ENCODE measurements around the gene ABCB7.
"Not testable (repeated sequence)": the region's sequence is repeated elsewhere in the genome, so short reads cannot be mapped to it uniquely, and the experiment has no call there.

ABCB7 gene

GRCh38 chrX:75155827-75156525 lies at the start of gene ABCB7:
Gene ABCB7 (minus strand): TSS chrX:75156283. CDS start chrX:75156272, 11 bp downstream.
- peak; percentile 65 for DNase-seq (ENCODE audit: low spot score)

DNA sequence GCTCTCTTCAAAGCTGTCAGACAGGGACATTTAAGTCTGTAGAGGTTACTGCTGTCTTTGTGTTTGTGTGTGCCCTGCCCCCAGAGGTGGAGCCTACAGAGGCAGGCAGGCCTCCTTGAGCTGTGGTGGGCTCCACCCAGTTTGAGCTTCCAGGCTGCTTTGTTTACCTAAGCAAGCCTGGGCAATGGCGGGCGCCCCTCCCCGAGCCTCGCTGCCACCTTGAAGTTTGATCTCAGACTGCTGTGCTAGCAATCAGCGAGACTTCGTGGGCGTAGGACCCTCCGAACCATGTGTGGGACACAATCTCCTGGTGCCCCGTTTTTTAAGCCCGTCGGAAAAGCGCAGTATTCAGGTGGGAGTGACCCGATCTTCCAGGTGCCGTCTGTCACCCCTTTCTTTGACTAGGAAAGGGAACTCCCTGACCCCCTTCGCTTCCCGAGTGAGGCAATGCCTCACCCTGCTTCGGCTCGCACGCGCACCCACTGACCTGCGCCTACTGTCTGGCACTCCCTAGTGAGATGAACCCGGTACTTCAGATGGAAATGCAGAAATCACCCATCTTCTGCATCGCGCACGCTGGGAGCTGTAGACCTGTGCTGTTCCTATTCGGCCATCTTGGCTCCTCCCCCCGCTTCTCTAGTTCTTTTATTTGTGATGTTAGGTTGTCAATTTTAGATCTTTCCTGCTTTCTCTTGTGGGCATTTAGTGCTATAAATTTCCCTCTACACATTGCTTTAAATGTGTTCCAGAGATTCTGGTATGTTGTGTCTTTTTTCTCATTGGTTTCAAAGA lies 32.5 kb upstream of the ABCB7 start:
- not testable (repeated sequence) for DNase-seq (ENCODE audit: low spot score)

DNA sequence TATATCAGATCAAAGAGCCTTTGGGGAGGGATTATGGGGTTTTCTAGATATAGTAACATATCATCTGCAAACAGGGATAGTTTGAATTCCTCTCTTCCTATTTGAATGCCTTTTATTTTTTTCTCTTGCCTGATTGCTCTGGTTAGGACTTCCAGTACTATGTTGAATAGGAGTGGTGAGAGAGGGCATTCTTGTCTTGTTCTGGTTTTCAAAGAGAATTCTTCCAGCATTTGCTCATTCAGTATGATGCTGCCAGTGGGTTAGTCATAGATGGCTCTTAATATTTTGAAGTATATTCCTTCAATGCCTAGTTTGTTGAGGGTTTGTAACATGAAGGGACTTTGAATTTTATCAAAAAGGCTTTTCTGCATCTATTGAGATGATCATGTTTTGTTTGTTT lies 25.6 kb upstream of the ABCB7 start:
- DNase-seq (ENCODE audit: low spot score): no peak

GRCh38 chrX:75179536-75180293 lies 23.6 kb upstream of the ABCB7 start:
- not testable (repeated sequence) for DNase-seq (ENCODE audit: low spot score)

DNA sequence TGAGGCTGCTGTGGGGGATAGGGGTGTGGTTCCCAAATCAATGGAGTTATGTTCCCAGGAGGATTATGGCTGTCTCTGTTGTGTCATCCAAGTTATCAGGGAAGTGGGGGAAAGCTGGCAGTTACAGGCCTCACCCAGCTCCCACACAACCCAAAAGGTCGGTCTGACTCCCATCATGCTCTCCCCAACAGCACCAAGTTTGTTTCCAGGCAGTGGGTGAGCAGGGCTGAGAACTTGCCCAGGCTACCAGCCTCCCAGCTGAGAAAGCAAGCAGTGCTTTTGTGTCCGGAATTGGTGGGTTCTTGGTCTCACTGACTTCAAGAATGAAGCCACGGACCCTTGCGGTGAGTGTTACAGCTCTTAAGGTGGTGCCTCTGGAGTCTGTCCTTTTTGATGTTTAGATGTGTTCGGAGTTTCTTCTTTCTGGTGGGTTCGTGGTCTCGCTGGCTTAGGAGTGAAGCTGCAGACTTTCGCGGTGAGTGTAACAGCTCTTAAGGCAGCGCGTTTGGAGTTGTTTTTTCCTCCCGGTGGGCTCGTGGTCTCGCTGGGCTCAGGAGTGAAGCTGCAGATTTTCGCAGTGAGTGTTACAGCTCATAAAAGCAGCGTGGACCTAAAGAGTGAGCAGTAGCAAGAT lies 16.3 kb upstream of the ABCB7 start:
- not testable (repeated sequence) for DNase-seq (ENCODE audit: low spot score)

DNA sequence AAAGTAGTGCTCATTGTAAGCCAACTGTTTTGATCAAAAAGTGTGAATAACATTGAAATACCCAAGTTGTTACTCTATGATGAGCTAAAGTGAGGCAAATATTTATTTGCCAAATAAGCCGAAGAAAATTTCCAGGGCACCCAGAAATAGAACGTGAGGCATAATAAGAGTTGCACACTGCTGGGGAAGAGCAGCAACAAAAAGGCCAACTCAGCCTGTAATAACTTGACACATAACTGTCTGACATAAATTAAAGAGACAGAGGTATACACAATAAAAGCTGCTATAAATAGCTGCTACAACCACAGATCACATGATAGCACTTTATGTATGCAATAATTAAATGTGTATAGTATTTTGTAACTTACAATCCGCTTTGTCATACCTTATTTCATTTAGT lies 2.0 kb upstream of the ABCB7 start:
- DNase-seq (ENCODE audit: low spot score): no peak

- peak; percentile 2 for DNase-seq (ENCODE audit: low spot score)
Observed at GRCh38 chrX:75156531-75156945, 455 bp upstream of the ABCB7 start.

GRCh38 chrX:75155447-75155826 lies 646 bp downstream of the ABCB7 start:
- DNase-seq (ENCODE audit: low spot score): peak; percentile 8

DNA sequence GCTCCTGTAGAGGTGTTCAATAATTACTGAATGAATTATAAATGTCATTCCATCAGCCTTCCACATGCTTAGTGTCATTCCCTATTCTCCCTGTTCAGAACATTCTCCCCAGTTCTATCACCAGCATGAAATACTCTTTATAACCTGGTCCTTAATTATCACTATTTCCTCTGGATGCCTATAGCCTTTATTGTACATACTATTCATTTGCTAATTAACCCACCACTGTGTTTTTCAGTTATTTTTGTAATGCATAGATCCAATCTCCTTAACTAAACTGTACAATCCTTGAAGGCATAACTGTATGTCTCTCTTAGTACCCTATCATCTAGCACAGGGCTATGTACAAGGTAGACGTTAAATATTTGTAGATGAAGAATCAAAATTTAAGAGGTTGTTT lies 1.2 kb downstream of the ABCB7 start:
- DNase-seq (ENCODE audit: low spot score): no peak

- no peak for DNase-seq (ENCODE audit: low spot score)
Observed at GRCh38 chrX:75151827-75152592, 4.1 kb downstream of the ABCB7 start.

- no peak for DNase-seq (ENCODE audit: low spot score)
Observed at GRCh38 chrX:75149654-75150053, 6.4 kb downstream of the ABCB7 start.

DNA sequence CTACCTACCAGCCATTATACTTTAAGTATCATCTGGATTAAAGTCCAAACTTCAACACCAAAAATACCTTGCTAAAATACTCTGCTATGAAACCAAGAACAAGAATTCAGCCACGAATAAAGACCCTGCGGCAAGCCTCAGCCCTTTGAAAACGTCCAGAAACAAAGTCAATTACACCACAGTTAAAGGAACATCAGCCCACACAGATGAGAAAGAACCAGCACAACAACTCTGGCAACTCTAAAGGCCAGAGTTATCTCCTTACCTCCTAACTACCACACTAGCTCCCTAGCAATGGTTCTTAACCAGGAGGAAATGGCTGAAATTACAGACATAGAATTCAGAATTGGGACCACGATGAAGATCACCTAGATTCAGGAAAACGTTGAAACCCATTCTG lies 23.4 kb downstream of the ABCB7 start:
- no peak for DNase-seq (ENCODE audit: low spot score)

- DNase-seq (ENCODE audit: low spot score): no peak
Observed at GRCh38 chrX:75131973-75132627, 24.0 kb downstream of the ABCB7 start.

DNA sequence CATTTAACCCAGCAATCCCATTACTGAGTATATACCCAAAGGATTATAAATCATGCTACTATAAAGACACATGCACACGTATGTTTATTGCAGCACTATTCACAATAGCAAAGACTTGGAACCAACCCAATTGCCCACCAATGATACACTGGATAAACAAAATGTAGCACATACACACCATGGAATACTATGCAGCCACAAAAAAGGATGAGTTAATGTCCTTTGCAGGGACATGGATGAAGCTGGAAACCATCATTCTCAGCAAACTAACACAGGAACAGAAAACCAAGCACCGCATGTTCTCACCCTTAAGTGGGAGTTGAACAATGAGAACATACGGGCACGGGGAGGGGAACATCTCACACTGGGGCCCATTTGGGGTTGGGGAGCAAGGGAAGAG lies 27.0 kb downstream of the ABCB7 start:
- not testable (repeated sequence) for DNase-seq (ENCODE audit: low spot score)

GRCh38 chrX:75118296-75118695 lies 37.8 kb downstream of the ABCB7 start:
- no peak for DNase-seq (ENCODE audit: low spot score)

DNA sequence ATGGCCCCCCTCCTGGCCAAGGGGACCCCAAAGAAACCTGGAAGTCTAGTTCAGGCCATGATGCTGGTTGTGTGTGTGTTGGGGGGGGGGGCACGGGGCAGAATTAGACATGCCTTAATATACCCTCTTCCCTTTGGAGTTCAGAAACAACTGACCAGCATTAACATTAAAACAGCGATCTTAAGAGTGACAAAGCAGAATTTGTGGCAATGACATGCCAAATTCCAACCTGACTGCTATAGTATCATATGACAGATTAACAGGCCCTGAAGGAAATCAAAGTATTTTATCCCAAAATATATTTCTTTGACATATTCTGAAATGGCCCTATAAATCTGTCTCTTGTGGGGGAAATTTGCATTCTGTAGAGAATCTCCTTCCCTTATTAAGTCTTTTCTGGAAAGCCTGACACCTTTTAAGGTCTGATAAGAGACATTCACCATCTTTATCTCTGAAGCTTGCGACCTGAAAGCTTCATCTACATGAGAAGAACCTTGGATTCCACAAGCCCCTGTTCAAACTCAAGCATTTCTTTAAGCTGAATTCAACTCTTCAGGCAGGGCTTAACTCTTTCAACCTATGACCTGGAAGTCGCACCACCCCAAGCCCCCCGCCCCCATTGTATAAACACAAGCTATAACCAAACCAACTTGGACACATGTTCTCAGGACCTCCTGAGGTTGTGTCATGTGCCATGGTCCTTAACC lies 40.2 kb downstream of the ABCB7 start:
- DNase-seq (ENCODE audit: low spot score): no peak

GRCh38 chrX:75114638-75115037 lies 41.4 kb downstream of the ABCB7 start:
- DNase-seq (ENCODE audit: low spot score): no peak

GRCh38 chrX:75113664-75114063 lies 42.4 kb downstream of the ABCB7 start:
- no peak for DNase-seq (ENCODE audit: low spot score)

DNA sequence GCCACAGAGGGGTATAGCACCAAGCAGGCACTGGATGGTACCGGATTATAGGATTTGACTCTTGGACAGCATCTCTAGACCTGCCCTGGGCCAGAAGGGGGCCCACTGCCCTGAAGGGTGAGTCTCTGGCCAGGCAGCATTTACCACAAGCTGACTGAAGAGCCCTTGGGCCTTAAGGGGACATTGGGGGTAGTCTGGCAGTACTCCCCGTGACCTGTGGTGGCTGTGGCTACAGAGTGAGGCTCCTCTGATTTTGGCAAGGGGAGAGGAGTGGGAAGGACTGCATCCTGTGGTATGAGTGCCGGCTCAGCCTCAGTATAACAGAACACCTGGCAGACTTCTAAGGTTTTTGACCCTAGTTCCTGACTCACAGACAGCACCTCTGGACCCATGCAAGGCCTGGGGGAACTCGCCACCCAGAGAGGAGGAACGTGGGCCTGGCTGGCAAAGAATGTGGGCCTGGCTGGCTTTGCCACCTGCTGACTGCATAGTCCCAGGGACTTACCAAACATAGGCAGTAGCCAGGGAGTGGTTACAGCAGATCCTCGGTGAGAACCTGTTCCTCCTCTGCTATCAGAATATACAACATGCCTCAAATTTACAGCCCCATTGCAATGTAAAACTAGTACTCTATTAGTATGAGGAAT lies 48.1 kb downstream of the ABCB7 start:
- no peak for DNase-seq (ENCODE audit: low spot score)

DNA sequence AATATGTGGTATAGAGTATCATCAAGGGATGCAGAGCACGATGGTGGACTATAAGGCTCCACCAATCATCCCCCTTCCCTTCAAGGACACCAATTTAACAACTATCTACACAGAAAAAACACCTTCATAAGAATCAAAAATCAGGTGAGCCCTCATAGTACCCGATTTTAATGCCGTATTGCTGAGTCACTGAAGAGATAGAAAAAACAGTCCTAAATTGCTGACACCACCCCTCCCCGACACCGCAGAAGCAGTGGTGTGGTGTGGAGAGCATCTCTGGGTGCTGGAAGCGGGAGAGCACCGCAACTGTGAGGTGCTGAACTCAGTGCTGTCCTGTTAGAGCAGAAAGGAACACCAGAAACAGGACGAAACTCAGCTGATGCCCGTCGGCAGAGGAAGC lies 49.3 kb downstream of the ABCB7 start:
- DNase-seq (ENCODE audit: low spot score): no peak
